ENCODE data around the gene GAMT.
A peak's percentile ranks its signal among the peaks of the same experiment; 100 is the strongest.

GAMT gene

GRCh38 chr19:1383312-1384084 lies 17.8 kb downstream of the GAMT start, which contains the start of gene NDUFS7:
TSS of gene NDUFS7 (plus strand) at chr19:1383907. CDS start at chr19:1383927, 20 bp downstream.
- peak; percentile 90 for DNase-seq

- DNase-seq = no peak
Measured at GRCh38 chr19:1383017-1383311, 18.4 kb downstream of the GAMT start.

GRCh38 chr19:1382250-1382649 lies 19.1 kb downstream of the GAMT start:
- no peak for DNase-seq

GRCh38 chr19:1379961-1380489 lies 21.3 kb downstream of the GAMT start:
- DNase-seq = no peak

GRCh38 chr19:1379126-1379905 lies 22.0 kb downstream of the GAMT start:
- DNase-seq = no peak

GRCh38 chr19:1377965-1378785 lies 23.2 kb downstream of the GAMT start:
- DNase-seq = no peak

- DNase-seq = no peak
Measured at GRCh38 chr19:1377176-1377964, 24.0 kb downstream of the GAMT start.

- no peak for DNase-seq
Measured at GRCh38 chr19:1376415-1376805, 24.9 kb downstream of the GAMT start.

- no peak for DNase-seq
Measured at GRCh38 chr19:1374250-1374577, 27.1 kb downstream of the GAMT start.

GRCh38 chr19:1373534-1374249 lies 27.6 kb downstream of the GAMT start:
- DNase-seq = peak; percentile 31

- no peak for DNase-seq
Measured at GRCh38 chr19:1373042-1373533, 28.3 kb downstream of the GAMT start.

- DNase-seq = no peak
Measured at GRCh38 chr19:1370579-1371361, 30.6 kb downstream of the GAMT start.

GRCh38 chr19:1369214-1369805 lies 32.0 kb downstream of the GAMT start:
- no peak for DNase-seq

- no peak for DNase-seq
Measured at GRCh38 chr19:1366899-1367870, 34.2 kb downstream of the GAMT start.

- DNase-seq = no peak
Measured at GRCh38 chr19:1366296-1366695, 35.0 kb downstream of the GAMT start.

- DNase-seq = no peak
Measured at GRCh38 chr19:1365319-1366269, 35.7 kb downstream of the GAMT start.

- DNase-seq = no peak
Measured at GRCh38 chr19:1364070-1364704, 37.2 kb downstream of the GAMT start.
